Peyer's patch (tissue), 4 donors: Measurements from ENCODE around the gene SNCG.

Experiments used
- CTCF ChIP-seq, 6 experiments: fragments of 450-650 bp in 4 of 6; fragments of 200-600 bp in 2 of 6; sonication (generic) in 1 of 6; IDR thresholded peaks; one replicate each; pipeline ENCODE4 v1.5.1; 2017 to 2019; ENCODE audit warnings: antibody characterized with exemption in 6 of 6, mild to moderate bottlenecking in 3 of 6, moderate library complexity in 1 of 6
- POLR2A ChIP-seq, 2 donors: fragments of 450-650 bp; IDR thresholded peaks; one replicate each; pipeline ENCODE4 v1.5.1; 2017; ENCODE audit warnings: antibody characterized with exemption in 2 of 2, mild to moderate bottlenecking in 2 of 2, moderate library complexity in 2 of 2

- TF ChIP-seq CTCF (IDR thresholded peaks at IDR 0.05) (no peak), POLR2A (IDR thresholded peaks at IDR 0.05) (no peak)
Observed at GRCh38 chr10:86957471-86958115, 806 bp upstream of the SNCG start, which contains the start of gene MMRN2.
